B cell (primary cell): ENCODE results near the gene PRKCB. TPM values are rescaled to one million over a fixed set of nuclear protein-coding genes. Genes with fewer than 3 reads are reported as not detected.
A peak's percentile ranks its signal among the peaks of the same experiment; 100 is the strongest.

Source experiments
- ATAC-seq: fragments of 200-7000 bp; cut with Tn5 transposase; one replicate; pipeline ENCODE4 v1.10.0; 2021; ENCODE audit warnings: low read depth, mild to moderate bottlenecking, moderate number of reproducible peaks, moderate library complexity
- CTCF ChIA-PET: fragments of 350-600 bp; sonication (Branson Sonifier 250); formaldehyde crosslinking; loops from one replicate; lab custom pipeline; 2021; ENCODE audit warnings: antibody characterized with exemption, inconsistent platforms; lab: Charles Lee
- POLR2A ChIA-PET: fragments of 350-600 bp; sonication (Branson Sonifier 250); formaldehyde crosslinking; loops from one replicate; lab custom pipeline; 2021; ENCODE audit warnings: antibody characterized with exemption; lab: Charles Lee
- DNase-seq: peaks from one replicate; pipeline ENCODE4 v3.0.0; 2013
- H2AFZ ChIP-seq: 2 replicates; pipeline ENCODE4 v1.6.1; 2012; ENCODE audit warnings: mild to moderate bottlenecking, low read depth, low read length; ENCODE audit not compliant: insufficient read depth, poor library complexity, severe bottlenecking
- H3K27ac ChIP-seq, 2 donors: 1 replicate in 1 of 2; 2 replicates in 1 of 2; pipeline ENCODE4 v1.5.1; 2012 to 2013; ENCODE audit warnings: low read length in 2 of 2, mild to moderate bottlenecking in 2 of 2, moderate library complexity in 1 of 2
- H3K27me3 ChIP-seq, 4 experiments: fragments of 200-600 bp in 1 of 4; sonication (generic) in 1 of 4; replicated peaks in 1 of 4; 1 replicate in 2 of 4; 2 replicates in 2 of 4; pipeline versions ENCODE4 v1.6.1 to v1.7.0; 2013 to 2016; ENCODE audit warnings: low read length in 3 of 4, mild to moderate bottlenecking in 2 of 4, mixed read lengths in 1 of 4, moderate library complexity in 1 of 4; ENCODE audit not compliant: insufficient read depth in 4 of 4, control insufficient read depth in 3 of 4; ENCODE audit errors: control extremely low read depth in 1 of 4
- H3K36me3 ChIP-seq, 2 experiments: replicated peaks in 1 of 2; 1 replicate in 1 of 2; 2 replicates in 1 of 2; pipeline versions ENCODE4 v1.6.1 to v1.7.1; 2013; ENCODE audit warnings: low read length in 1 of 2; ENCODE audit not compliant: insufficient read depth in 2 of 2, control insufficient read depth in 1 of 2; ENCODE audit errors: control extremely low read depth in 1 of 2, extremely low read depth in 1 of 2
- H3K4me1 ChIP-seq, 2 donors: fragments of 200-600 bp in 1 of 2; sonication (generic) in 1 of 2; 1 replicate in 1 of 2; 2 replicates in 1 of 2; pipeline versions ENCODE4 v1.5.1 to v1.6.1; 2013 to 2017; ENCODE audit warnings: low read length in 2 of 2; ENCODE audit not compliant: control insufficient read depth in 2 of 2, insufficient read depth in 2 of 2
- H3K4me2 ChIP-seq: replicated peaks from 2 replicates; pipeline ENCODE3; 2012; ENCODE audit warnings: mild to moderate bottlenecking, low read depth, low read length; ENCODE audit not compliant: poor library complexity, severe bottlenecking
- H3K4me3 ChIP-seq, 5 experiments: fragments of 200-600 bp in 1 of 5; sonication (generic) in 1 of 5; 1 replicate in 3 of 5; 2 replicates in 2 of 5; pipeline versions ENCODE4 v1.5.1 to v1.7.0; 2011 to 2016; ENCODE audit warnings: low read length in 4 of 5, mild to moderate bottlenecking in 4 of 5, low read depth in 2 of 5, control low read depth in 1 of 5, moderate library complexity in 1 of 5; ENCODE audit not compliant: insufficient read depth in 1 of 5; ENCODE audit errors: control extremely low read depth in 1 of 5, extremely low read depth in 1 of 5
- H3K79me2 ChIP-seq: fragments of 200-600 bp; sonication (generic); one replicate; pipeline ENCODE4 v1.6.0; 2016; ENCODE audit warnings: low read length; ENCODE audit not compliant: control insufficient read depth, insufficient read depth
- H3K9ac ChIP-seq: fragments of 200-600 bp; sonication (generic); 2 replicates; pipeline ENCODE4 v1.6.1; 2017; ENCODE audit warnings: mild to moderate bottlenecking, low read length, moderate library complexity
- H3K9me3 ChIP-seq, 3 donors: one replicate each; pipeline versions ENCODE4 v1.6.1 to v1.7.1; 2013; ENCODE audit warnings: low read length in 2 of 3; ENCODE audit not compliant: control insufficient read depth in 2 of 3, insufficient read depth in 1 of 3; ENCODE audit errors: control extremely low read depth in 1 of 3
- H4K20me1 ChIP-seq: 2 replicates; pipeline ENCODE4 v1.6.0; 2012; ENCODE audit warnings: mild to moderate bottlenecking, low read length; ENCODE audit not compliant: insufficient read depth, control insufficient read depth, poor library complexity, severe bottlenecking
- H3K27ac Mint-ChIP-seq: one replicate; pipeline ENCODE4 v1.8.0; 2021; ENCODE audit warnings: mixed read lengths
- H3K27me3 Mint-ChIP-seq: one replicate; pipeline ENCODE4 v1.8.0; 2021; ENCODE audit warnings: mixed read lengths
- H3K4me1 Mint-ChIP-seq: one replicate; pipeline ENCODE4 v1.8.0; 2021; ENCODE audit warnings: mixed read lengths
- H3K4me3 Mint-ChIP-seq: one replicate; pipeline ENCODE4 v1.8.0; 2021; ENCODE audit warnings: mixed read lengths
- H3K9me3 Mint-ChIP-seq: one replicate; pipeline ENCODE4 v1.8.0; 2022; ENCODE audit warnings: mixed read lengths; ENCODE audit not compliant: insufficient read depth
- CTCF ChIP-seq: fragments of 200-600 bp; IDR thresholded peaks from one replicate; pipeline ENCODE4 v1.8.0; 2022; ENCODE audit warnings: antibody characterized with exemption, mild to moderate bottlenecking
- EZH2 ChIP-seq: IDR thresholded peaks from 2 replicates; pipeline ENCODE4 v1.6.1; 2012; ENCODE audit warnings: borderline replicate concordance, low read depth, mild to moderate bottlenecking, moderate library complexity, low read length; ENCODE audit not compliant: insufficient read depth, poor library complexity, severe bottlenecking
- WGBS: methylation state at CpG from one replicate; pipeline ENCODE4 v1.1.5; 2013; ENCODE audit warnings: missing lambda C conversion rate; ENCODE audit not compliant: insufficient coverage; 5-methylcytosine and 5-hydroxymethylcytosine counted together
- intact Hi-C: fragments of 100-400 bp; cut with micrococcal nuclease; formaldehyde crosslinking; loops from one replicate; pipeline ENCODE4 v1.10.0; 2022
- polyA plus RNA-seq: library from polyadenylated mRNA; depleted of rRNA; stranded (reverse); fragments of >200 nt; gene quantifications from 2 replicates; pipeline ENCODE4 v1.2.3, GENCODE V29; 2012
- total RNA-seq, 2 donors: library from RNA; stranded (reverse); fragments of 120-200 nt in 1 of 2; gene quantifications; 1 replicate in 1 of 2; 2 replicates in 1 of 2; pipeline versions ENCODE4 v1.2.3 to v1.2.4, GENCODE V29; 2013 to 2022

The PRKCB gene
- total and polyA plus RNA-seq, 2 donors (not counting 1 experiment from before 2014, with no cell fraction given): 106 to 373 TPM

GRCh38 chr16:23848958-23849357 is 13.2 kb downstream of the PRKCB start:
- Histone ChIP-seq H3K4me1 (peaks cover 65 to 85% of the 10 kb centered on the region in 2 donors), H3K9ac (peak overlapping the region; percentile 49), H3K27me3 (no peaks in the 10 kb centered on the region), H3K9me3 (peaks cover 0 to 2% (median 0%) of the 10 kb centered on the region in 3 donors), H3K79me2 (peaks cover 100% of the 10 kb centered on the region), H4K20me1 (peaks cover 71% of the 10 kb centered on the region), H3K27ac (peak overlapping the region in 1 of 2 donors; percentile 68), H2AFZ (peak overlapping the region; percentile 1), H3K4me2 (peak overlapping the region; percentile 61), H3K4me3 (peak overlapping the region in 2 of 5 experiments; percentile 1 to 4), H3K36me3 (peaks cover 14 to 28% of the 10 kb centered on the region in 2 experiments)
- DNase-seq (no peak), ATAC-seq (no peak)
- POLR2A ChIA-PET: interaction anchor here (1.4 kb wide), 1 partner anchor 12 kb away, joined by 3 read pairs; no protein-coding TSS in a partner anchor
- TF ChIP-seq EZH2: no peak
- no peak for TF ChIP-seq CTCF
- Mint-ChIP-seq H3K27me3 (no peaks in the 10 kb centered on the region), H3K9me3 (no peaks in the 10 kb centered on the region), H3K4me1 (peaks cover 87% of the 10 kb centered on the region), H3K27ac (peak overlapping the region; percentile 77), H3K4me3 (peak overlapping the region; percentile 46)
- intact Hi-C loops: loop anchor here (1.0 kb wide), 2 partner anchors 7 to 12 kb away; no protein-coding TSS in a partner anchor
- CTCF ChIA-PET: interaction anchor here (0.6 to 1.6 kb wide), 7 partner anchors 9 to 188 kb away, joined by 3 to 5 read pairs (median 4); no protein-coding TSS in a partner anchor
- 50% methylated on average over 2 of the region's 9 CpGs for WGBS
